ENCODE results near the gene TRNAU1AP.

TRNAU1AP gene

DNA sequence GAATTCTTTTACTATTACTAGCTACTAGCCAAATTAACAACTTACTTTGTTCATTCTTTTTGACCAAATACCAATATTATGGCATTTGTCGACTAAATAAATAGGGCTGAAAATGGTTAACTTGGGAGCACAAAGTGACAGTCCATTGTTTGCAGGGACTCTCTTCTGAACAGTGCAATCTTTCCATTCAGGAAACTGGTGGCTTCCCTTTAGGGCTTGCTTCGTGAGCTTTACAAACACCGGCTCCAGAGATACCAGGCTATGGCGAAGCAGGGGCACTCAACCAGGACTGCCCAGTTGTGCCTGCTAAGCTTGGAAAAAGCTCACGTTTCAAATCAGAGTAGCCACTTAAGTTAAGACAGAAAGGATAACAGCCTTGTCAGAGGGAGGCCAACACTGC, 51.5 kb downstream of the TRNAU1AP start:
- TF ChIP-seq GABPA (IDR thresholded peaks at IDR 0.05; ENCODE audit: low read depth), result no peak
- TF ChIP-seq POLR2AphosphoS5 (IDR thresholded peaks at IDR 0.05; ENCODE audit: low read depth), result no peak
- TF ChIP-seq SPI1 (IDR thresholded peaks at IDR 0.05; ENCODE audit: borderline replicate concordance, low read depth), result no peak
- TF ChIP-seq, protein P1, sequence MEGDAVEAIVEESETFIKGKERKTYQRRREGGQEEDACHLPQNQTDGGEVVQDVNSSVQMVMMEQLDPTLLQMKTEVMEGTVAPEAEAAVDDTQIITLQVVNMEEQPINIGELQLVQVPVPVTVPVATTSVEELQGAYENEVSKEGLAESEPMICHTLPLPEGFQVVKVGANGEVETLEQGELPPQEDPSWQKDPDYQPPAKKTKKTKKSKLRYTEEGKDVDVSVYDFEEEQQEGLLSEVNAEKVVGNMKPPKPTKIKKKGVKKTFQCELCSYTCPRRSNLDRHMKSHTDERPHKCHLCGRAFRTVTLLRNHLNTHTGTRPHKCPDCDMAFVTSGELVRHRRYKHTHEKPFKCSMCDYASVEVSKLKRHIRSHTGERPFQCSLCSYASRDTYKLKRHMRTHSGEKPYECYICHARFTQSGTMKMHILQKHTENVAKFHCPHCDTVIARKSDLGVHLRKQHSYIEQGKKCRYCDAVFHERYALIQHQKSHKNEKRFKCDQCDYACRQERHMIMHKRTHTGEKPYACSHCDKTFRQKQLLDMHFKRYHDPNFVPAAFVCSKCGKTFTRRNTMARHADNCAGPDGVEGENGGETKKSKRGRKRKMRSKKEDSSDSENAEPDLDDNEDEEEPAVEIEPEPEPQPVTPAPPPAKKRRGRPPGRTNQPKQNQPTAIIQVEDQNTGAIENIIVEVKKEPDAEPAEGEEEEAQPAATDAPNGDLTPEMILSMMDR (IDR thresholded peaks at IDR 0.05; ENCODE audit: insufficient read depth, low read length), result no peak
- TF ChIP-seq, protein P2, sequence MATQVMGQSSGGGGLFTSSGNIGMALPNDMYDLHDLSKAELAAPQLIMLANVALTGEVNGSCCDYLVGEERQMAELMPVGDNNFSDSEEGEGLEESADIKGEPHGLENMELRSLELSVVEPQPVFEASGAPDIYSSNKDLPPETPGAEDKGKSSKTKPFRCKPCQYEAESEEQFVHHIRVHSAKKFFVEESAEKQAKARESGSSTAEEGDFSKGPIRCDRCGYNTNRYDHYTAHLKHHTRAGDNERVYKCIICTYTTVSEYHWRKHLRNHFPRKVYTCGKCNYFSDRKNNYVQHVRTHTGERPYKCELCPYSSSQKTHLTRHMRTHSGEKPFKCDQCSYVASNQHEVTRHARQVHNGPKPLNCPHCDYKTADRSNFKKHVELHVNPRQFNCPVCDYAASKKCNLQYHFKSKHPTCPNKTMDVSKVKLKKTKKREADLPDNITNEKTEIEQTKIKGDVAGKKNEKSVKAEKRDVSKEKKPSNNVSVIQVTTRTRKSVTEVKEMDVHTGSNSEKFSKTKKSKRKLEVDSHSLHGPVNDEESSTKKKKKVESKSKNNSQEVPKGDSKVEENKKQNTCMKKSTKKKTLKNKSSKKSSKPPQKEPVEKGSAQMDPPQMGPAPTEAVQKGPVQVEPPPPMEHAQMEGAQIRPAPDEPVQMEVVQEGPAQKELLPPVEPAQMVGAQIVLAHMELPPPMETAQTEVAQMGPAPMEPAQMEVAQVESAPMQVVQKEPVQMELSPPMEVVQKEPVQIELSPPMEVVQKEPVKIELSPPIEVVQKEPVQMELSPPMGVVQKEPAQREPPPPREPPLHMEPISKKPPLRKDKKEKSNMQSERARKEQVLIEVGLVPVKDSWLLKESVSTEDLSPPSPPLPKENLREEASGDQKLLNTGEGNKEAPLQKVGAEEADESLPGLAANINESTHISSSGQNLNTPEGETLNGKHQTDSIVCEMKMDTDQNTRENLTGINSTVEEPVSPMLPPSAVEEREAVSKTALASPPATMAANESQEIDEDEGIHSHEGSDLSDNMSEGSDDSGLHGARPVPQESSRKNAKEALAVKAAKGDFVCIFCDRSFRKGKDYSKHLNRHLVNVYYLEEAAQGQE (IDR thresholded peaks at IDR 0.05; ENCODE audit: insufficient replicate concordance, low read depth), result no peak
- Histone ChIP-seq H3K27me3 (ENCODE audit: insufficient read depth, poor library complexity, severe bottlenecking) (no peaks in the 10 kb centered on the region), H3K27ac (replicated peaks) (no peak overlapping the region), H3K4me3 (replicated peaks; ENCODE audit: insufficient read depth, low read length) (no peak overlapping the region)
- DNase-seq (ENCODE audit: low read depth in 1 of 2, low spot score in 1 of 2), result no peak

DNA sequence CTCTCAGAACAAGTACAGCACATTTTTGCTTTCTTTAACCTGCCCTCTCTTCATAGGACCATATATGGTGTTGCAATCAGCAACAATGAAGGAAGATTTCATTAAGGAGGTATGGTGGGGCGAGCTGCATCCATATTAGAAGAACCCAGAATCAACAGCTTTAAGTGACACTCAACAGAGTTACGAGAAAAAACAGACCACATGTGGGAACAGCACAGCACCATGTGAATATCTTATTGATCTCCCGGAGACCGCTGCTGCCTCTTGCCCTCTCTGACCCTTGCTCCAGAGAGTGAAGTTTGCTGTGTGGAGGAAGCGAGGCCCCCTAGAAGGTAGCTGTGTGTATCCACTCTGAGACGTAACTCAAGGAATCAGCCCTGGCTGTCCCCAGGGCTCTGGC, 52.1 kb downstream of the TRNAU1AP start:
- TF ChIP-seq SPI1 (IDR thresholded peaks at IDR 0.05; ENCODE audit: borderline replicate concordance, low read depth) (no peak), POLR2AphosphoS5 (IDR thresholded peaks at IDR 0.05; ENCODE audit: low read depth) (no peak)
- TF ChIP-seq, protein P1 (IDR thresholded peaks at IDR 0.05; ENCODE audit: insufficient read depth, low read length), result no peak
- TF ChIP-seq, protein P2 (IDR thresholded peaks at IDR 0.05; ENCODE audit: insufficient replicate concordance, low read depth), result no peak
- DNase-seq (ENCODE audit: low read depth in 1 of 2, low spot score in 1 of 2), result no peak
- H3K27me3 ChIP-seq (ENCODE audit: insufficient read depth, poor library complexity, severe bottlenecking), result no peaks in the 10 kb centered on the region
- no peak overlapping the region for H3K27ac ChIP-seq (replicated peaks)
- no peak overlapping the region for H3K4me3 ChIP-seq (replicated peaks; ENCODE audit: insufficient read depth, low read length)

DNA sequence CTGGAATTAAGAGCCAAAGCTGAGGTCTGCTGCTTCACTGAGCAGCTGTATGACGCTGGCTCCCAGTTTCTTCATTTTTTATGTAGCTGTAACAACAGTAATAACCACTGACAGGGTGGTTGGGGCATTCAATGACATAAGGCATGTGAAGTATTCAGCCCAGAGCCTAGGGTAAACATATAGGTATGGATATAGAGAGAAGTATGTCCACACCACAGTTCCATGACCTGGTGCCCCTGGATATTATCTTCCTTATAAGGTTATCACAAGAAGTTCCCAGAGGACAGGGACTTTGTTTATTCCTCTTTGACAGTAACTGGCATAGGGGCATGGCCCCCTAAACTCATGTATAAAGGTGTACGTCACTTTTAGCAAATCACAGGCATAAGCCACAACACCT, 53.9 kb downstream of the TRNAU1AP start:
- H3K4me3 ChIP-seq (replicated peaks; ENCODE audit: insufficient read depth, low read length), result no peak overlapping the region
- H3K27ac ChIP-seq (replicated peaks), result no peak overlapping the region
- H3K27me3 ChIP-seq (ENCODE audit: insufficient read depth, poor library complexity, severe bottlenecking), result no peaks in the 10 kb centered on the region
- TF ChIP-seq GABPA (IDR thresholded peaks at IDR 0.05; ENCODE audit: low read depth) (no peak), SPI1 (IDR thresholded peaks at IDR 0.05; ENCODE audit: borderline replicate concordance, low read depth) (no peak), POLR2AphosphoS5 (IDR thresholded peaks at IDR 0.05; ENCODE audit: low read depth) (no peak)
- TF ChIP-seq, protein P2 (IDR thresholded peaks at IDR 0.05; ENCODE audit: insufficient replicate concordance, low read depth), result no peak
- TF ChIP-seq, protein P1 (IDR thresholded peaks at IDR 0.05; ENCODE audit: insufficient read depth, low read length), result no peak
- no peak for DNase-seq (ENCODE audit: low read depth in 1 of 2, low spot score in 1 of 2)

Measured in HL-60 (cell line).